Subcutaneous adipose tissue (tissue), 4 donors: Measurements from ENCODE around the gene KSR2. TPM values are rescaled to one million over a fixed set of nuclear protein-coding genes. Genes with fewer than 3 reads are reported as not detected.

Source experiments
- CTCF ChIP-seq: fragments of 450-650 bp; IDR thresholded peaks from one replicate; pipeline ENCODE4 v1.5.1; 2016; ENCODE audit warnings: low read depth, mild to moderate bottlenecking, control low read depth, antibody characterized with exemption, moderate library complexity
- total RNA-seq, 4 donors: library from RNA; depleted of rRNA; stranded (reverse); fragments of >200 nt; gene quantifications; one replicate each; pipeline ENCODE4 v1.1.0, GENCODE V29; 2016

KSR2 gene
- total RNA-seq, 4 donors from 2014 or later = under 0.01 TPM; not detected in 1

GRCh38 chr12:117967043-117967442 is 1.7 kb downstream of the KSR2 start:
- no peak for TF ChIP-seq CTCF

DNA sequence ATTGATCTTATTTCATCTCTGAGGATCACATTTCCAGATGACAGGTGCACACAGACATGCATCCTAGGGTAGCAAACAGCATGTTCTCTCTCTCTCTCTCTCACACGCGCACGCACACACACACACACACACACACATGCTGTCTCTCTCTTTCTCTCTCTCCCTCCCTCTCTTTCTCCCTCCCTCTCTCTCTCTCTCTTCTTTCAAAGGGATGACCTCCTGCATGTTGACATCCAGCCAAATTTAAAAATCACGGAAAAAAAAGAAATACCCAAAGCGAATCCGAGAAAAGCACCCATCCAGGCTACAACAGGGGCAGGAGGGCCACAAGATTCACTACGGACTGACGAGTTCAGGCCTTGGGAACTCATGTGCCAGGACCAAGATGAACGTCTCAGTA is 2.3 kb downstream of the KSR2 start:
- no peak for TF ChIP-seq CTCF

DNA sequence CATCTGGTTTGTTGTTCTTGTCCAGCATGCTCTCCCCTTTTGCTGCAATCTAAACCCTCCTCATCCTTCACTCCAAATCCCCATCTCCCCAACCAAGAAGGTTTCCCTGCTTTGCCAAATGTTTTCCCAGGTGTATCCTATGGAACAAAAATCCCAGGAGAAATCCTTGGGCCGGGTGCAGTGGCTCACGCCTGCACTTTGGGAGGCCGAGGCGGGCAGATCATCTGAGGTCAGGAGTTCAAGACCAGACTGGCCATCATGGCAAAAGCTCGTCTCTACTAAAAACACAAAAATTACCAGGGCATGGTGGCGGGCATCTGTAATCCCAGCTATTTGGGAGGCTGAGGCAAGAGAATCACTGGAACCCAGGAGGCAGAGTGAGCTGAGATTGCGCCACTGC is 5.0 kb downstream of the KSR2 start:
- TF ChIP-seq CTCF = no peak

- no peak for TF ChIP-seq CTCF
Measured at GRCh38 chr12:117936722-117937484, 31.9 kb downstream of the KSR2 start.

DNA sequence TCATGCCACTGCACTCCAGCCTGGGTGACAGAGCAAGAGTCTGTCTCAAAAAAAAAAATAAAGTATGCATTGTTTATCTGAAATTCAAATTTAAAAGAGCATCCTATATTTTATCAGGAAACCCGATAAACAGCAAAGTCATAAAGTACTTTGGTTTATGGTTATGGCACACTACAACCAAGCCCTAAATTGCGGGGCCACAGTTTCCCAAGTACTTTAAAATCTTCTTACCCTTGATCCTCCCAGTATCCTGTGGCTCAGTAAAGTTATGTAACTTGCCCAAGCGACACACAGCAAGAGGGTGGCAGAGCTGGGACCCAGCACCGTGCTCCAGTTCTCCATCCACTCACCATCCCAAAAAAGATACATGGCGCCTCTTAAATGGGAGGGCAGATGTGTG is 35.2 kb downstream of the KSR2 start:
- TF ChIP-seq CTCF = no peak

DNA sequence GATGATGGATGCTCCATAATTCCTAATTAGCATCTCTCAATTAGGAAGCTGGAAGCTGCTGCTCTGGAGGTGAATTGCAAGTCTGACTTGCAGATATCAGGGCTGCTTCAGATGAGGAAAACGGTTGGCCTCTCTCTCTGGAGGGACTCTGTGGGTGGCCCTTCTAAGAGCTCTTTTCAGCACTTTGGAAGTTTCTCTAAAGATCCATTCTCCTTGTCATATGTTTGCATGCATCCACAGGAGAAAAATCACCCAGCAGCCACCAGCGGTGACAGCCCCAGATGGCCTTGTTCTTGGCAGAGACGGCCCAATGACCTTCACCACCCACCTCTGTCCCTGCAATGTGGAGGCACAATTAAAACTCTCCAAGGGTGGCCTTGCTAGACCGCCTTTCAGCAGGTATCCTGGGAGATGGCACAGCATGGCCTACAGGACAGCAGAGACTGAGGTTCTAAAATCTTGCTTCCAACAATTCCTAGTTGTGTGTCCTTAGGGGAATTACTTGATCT is 42.3 kb downstream of the KSR2 start:
- no peak for TF ChIP-seq CTCF

DNA sequence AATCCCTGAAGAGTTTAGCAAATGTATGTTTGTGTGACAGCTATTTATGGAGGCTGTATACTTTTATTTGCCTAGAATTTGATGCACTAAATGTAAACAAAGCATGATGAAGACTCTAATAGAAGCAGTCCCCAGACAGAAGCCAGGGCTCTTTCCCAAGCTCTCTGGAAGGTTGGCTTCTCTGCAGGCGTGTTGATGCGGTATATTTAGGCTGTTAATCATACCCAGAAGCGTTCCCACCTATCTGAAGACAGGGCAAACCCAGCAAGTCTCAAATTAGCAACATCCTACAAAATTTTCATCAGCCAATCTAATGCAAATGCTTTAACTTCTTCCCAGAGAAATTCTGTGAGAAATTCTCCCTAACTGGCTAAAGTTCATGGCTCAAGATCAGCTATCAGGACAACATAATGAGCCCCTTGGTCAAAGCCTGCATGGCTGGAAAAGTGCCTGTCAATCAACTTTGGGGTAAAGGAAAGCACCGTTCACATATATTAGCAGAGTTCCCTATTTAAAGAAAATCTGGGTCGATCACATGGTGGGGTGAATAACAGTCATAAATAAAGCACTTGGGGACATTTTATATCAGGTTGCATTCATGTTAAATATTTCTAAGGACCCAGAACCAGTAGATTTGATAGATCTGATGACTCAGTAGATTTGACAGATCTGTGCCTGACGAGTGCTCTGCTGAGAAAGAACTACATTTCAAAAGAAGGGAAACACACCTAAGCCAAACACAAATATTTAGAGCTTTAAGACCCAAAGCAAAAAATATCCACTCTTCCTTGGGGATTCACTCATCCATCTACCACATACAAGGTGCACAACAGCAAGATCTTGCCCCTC is 46.6 kb downstream of the KSR2 start:
- TF ChIP-seq CTCF = no peak
